DND-41 (cell line): ENCODE data around the gene ZNF23.

Source experiments
- EZH2 ChIP-seq: IDR thresholded peaks from 3 replicates; pipeline ENCODE4 v1.6.1; 2012; ENCODE audit warnings: borderline replicate concordance, low read depth, mild to moderate bottlenecking, moderate library complexity, low read length, inconsistent platforms; ENCODE audit not compliant: severe bottlenecking
- TF ChIP-seq, protein P1 (sequence below): IDR thresholded peaks from 2 replicates; pipeline ENCODE4 v1.5.1; 2012; ENCODE audit warnings: borderline replicate concordance, low read length, moderate library complexity, mild to moderate bottlenecking; ENCODE audit not compliant: poor library complexity, severe bottlenecking; ENCODE audit errors: extremely low read depth

DNA sequence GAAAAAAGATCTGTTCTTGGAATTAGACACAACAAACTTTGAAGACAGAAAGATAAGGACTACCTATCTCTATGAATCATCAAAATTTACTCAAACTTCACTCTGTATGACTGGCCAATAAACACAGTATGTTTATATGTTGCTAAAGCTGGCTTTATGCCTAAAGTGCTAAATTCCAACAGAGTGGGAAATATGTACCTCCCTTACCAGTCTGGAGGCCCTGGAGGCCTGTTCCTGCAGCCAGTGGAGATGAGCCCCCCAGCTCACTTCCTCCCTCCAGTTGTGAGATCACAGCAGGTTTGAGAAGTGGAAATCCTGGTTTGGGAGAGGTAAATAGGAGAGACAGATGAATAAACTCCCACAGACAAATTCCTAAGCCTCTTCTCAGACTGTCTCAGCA, 9.0 kb downstream of the ZNF23 start:
- TF ChIP-seq, protein P1, sequence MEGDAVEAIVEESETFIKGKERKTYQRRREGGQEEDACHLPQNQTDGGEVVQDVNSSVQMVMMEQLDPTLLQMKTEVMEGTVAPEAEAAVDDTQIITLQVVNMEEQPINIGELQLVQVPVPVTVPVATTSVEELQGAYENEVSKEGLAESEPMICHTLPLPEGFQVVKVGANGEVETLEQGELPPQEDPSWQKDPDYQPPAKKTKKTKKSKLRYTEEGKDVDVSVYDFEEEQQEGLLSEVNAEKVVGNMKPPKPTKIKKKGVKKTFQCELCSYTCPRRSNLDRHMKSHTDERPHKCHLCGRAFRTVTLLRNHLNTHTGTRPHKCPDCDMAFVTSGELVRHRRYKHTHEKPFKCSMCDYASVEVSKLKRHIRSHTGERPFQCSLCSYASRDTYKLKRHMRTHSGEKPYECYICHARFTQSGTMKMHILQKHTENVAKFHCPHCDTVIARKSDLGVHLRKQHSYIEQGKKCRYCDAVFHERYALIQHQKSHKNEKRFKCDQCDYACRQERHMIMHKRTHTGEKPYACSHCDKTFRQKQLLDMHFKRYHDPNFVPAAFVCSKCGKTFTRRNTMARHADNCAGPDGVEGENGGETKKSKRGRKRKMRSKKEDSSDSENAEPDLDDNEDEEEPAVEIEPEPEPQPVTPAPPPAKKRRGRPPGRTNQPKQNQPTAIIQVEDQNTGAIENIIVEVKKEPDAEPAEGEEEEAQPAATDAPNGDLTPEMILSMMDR = no peak
- no peak for TF ChIP-seq EZH2
